NCI-H187 (cell line): ENCODE data around the gene WIPF2.
A peak's percentile ranks its signal among the peaks of the same experiment; 100 is the strongest.

Experiments
- DNase-seq, 2 experiments: peaks; one replicate each; lab custom pipeline; 2025; lab: John Stamatoyannopoulos, UW

Gene WIPF2, protein sequence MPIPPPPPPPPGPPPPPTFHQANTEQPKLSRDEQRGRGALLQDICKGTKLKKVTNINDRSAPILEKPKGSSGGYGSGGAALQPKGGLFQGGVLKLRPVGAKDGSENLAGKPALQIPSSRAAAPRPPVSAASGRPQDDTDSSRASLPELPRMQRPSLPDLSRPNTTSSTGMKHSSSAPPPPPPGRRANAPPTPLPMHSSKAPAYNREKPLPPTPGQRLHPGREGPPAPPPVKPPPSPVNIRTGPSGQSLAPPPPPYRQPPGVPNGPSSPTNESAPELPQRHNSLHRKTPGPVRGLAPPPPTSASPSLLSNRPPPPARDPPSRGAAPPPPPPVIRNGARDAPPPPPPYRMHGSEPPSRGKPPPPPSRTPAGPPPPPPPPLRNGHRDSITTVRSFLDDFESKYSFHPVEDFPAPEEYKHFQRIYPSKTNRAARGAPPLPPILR

DNA sequence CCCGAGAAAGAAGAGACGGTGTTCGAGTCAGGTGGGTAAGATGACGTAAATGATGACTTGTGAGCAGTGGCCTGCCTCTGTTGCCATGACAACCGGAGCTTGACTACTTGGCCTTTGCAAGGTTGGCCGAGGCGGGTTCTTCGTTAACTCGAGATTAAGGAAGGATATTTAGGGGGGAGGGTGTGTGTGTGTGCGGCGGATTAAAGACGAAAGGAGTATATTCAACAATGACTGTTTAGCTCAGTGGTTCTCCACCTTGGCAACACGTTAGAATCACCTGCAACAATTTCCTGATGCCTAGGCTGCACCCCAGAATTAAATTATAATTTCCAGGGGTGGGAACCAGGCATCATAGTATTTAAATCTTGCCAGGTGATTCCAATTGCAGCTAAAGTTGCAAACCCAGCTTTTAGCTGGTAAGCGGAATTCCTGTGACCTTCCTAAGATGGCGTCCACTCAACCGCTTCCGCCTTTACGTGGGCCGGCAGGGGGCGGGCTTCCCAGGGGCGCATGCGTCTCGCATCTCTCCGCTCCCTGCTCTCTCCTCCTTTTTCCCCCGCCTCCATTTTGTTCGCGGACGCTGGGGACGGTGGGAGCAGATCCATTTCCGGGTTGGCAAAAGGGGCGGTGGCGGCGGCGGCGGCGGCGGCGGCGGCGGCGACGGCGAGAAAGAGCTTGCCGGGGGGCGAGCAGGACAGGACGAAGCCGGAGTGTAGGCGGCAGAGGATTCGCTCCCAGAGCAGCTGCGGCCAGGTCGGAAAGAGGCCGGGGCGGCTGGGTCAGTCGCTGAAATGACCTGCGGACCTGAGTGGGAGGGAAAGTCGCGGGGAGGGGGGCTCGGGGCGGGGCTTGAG is at the start of gene WIPF2:
WIPF2 (plus strand) TSS at position 565 of the 854 bp plus-strand sequence. CDS start 37,156 bp downstream, outside the sequence.
- peak; percentile 88 to 91 for DNase-seq

DNA sequence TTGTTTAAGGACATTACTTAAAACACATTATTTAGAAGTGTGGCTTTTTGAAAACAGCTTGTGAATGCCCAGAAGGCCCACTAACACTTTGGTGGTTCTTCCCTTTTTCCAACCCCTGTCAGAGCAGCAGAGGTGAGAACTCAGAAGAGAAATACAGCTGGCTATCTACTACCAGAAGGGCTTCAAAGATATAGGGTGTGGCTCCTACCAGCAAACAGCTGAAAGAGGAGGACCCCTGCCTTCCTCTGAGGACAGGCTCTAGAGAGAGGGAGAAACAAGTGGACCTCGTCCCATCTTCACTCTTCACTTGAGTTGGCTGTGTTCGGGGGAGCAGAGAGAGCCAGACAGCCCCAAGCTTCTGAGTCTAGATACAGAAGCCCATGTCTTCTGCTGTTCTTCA is 48.8 kb upstream of the WIPF2 start:
- no peak for DNase-seq

GRCh38 chr17:40171750-40172149 is 47.4 kb upstream of the WIPF2 start:
- DNase-seq, result no peak

DNA sequence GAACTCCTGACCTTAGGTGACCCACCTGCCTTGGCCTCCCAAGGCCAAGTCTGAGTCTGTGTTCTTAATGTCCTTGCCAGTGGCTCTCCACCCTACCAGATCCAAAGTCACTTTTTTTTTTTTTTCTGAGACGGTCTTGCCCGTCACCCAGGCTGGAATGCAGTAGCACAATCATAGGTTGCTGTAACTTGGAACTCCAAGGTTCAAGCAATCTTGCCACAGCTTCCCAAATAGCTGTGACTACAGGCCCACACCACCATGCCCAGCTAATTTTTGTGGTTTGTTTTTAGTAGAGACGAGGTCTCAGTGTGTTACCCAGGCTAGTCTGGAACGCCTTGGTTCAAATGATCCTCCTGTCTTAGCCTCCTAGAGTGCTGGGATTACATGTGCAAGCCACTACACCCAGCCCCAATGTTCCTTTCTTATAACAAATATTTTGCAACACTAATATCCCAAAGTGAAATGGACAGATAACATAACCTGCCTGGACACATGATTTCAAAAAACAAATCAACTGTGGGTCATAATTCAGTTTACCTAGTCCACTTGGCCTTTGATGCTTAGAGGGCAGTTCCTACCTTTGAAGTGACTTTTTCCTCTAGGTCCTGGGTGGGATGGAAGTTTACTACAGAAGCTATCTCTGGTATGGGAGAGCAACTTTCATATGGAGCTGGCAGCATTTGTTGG is 45.9 kb upstream of the WIPF2 start:
- DNase-seq, result no peak

GRCh38 chr17:40173778-40174135 is 45.3 kb upstream of the WIPF2 start:
- DNase-seq, result no peak

DNA sequence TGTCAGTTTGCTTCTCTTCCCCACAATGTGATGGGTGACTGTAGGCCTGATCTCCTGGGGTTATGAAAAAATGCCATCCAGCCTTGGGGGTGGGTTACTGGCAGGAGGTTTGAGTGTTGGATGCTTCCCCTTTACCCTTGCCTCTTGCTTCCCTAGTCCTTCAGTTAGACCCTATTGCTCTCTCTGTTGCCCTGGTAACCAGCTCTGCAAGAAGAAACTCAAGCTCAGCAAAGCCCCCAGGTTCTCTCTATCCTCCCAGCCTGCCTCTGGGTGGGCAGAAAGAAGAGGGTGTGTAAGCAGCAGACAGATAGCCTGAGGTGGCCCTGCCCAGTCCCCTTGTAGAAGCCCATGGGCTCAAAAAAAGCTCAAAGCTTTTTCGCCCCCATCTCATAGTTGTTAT is 44.6 kb upstream of the WIPF2 start:
- no peak for DNase-seq

- no peak for DNase-seq
Observed at GRCh38 chr17:40175928-40176753, 43.0 kb upstream of the WIPF2 start.

DNA sequence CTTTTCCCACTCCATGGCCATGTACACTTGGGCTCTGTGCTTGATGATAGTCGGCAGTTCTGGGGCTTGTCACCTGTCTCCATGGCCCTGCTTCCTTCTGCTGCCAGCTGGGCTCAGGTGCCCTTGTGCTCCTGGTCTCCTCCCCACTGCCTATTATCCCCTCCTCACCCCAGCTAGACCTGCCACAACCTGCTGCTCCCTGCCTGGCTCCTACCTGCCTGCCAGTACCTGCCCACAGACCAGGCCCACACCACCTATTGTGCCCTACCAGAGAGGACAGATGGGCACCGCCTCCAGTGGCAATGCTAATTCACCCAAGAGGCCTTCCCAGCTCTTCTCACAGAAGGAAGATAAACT is 42.4 kb upstream of the WIPF2 start:
- DNase-seq, result no peak

DNA sequence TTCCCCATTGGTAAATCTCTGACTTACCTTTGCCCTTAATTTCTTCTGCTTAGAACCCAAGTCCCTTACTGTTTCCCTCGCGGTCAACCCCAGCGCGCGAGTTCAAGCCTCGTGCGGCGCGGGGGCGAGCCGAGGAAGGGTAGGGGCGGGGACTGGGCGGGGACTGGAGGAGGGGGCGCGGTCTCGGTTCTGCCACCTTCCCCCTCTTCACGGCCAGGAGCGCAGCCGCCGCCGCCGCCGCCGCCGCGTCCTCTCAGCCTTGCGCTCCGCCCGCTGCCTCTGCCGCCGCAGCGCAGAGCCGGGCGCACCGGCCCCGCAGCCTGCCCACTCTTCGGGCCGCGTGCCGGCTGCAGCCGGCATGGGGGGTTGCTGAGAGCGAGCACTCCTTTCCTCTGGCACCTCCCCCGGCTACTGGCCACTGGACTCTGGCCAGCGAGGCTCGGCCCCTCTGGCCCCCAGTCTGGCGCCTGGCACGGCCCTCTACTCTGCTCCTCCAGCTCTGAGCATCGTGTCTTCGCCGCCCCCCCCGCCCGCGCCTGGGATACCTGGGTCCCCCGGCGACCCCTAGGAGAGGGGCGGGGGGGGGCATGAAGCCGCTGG is 41.7 kb upstream of the WIPF2 start, which contains the start of gene RAPGEFL1:
RAPGEFL1 (plus strand) TSS at position 196 of the 600 bp plus-strand sequence; CDS start at position 588, 392 bp downstream.
- DNase-seq, result peak; percentile 57 to 59

DNA sequence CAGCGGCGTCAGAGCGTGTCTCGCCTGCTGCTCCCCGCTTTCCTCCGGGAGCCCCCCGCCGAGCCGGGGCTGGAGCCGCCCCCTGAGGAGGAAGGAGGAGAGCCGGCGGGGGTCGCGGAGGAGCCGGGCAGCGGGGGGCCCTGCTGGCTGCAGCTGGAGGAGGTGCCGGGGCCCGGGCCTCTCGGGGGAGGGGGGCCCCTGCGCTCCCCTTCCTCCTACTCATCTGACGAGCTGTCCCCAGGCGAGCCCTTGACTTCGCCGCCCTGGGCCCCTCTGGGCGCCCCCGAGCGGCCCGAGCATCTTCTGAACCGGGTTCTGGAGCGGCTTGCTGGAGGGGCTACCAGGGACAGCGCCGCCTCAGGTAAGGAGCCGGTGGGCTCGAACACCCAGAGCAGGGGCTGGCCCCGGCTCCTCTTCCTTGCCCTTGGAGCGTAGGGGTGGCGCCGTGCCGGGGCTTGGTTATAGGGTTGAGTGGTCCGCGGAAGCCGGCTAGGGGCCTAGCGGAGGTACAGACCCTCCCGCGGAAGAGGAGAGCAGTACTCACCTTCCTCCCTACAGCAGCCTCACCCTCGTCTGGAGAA is 41.0 kb upstream of the WIPF2 start:
- DNase-seq, result no peak

GRCh38 chr17:40178660-40179059 is 40.4 kb upstream of the WIPF2 start:
- DNase-seq, result no peak

DNA sequence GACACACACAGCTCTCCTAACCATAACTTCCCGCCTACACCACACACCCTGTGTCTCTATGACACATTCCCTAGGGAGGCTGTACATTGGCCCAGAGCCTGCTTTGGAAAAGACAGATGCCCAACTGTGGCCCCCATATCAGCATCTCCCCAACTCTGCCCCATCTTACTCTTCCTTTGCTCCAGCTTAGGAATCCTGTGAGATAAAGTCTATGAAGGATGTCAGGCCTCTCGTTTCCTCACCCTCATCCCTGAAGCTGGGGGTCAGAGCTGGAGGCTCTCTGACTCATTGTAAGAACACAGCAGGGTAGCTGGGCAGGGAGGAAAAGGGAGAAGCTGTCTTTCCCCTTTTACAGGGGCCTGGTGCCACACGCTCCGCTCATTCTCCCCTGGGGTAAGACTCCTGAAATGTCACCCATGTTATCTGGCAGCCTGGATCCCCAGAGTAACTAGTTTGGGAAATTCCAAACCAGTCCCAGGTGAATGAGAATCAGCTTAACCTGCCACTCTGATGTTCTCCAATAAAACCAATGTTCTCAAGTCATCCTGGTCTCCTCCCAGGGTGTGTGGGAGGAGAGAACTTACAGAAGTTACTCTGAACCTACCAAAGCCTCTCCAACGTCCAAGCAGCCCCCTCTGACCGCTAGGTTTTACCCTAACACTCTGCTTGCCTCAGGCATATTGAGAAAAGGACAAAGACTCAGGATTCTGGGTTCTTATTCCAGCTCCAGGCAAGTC is 39.0 kb upstream of the WIPF2 start:
- DNase-seq, result no peak

GRCh38 chr17:40180694-40181093 is 38.4 kb upstream of the WIPF2 start:
- no peak for DNase-seq

DNA sequence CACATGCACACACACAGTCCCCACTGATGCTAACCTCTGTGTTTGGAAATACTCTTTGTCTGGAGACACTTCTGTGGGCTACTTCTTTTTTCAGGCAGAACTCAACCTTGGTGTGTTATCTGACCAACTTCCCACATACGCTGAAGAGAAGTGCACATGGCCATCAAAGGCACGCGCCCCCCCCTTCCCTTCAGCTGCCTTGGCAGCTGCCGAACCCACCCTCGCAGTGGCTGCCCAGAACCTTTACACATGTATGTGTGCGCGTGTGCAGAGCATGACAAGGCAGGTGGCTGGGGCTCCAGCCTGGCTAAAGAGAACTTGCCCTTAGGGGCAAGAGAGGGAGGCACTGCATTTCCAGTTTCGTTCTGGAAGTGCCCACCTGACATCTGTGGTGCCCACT is 37.9 kb upstream of the WIPF2 start:
- no peak for DNase-seq

GRCh38 chr17:40182606-40183005 is 36.5 kb upstream of the WIPF2 start:
- no peak for DNase-seq

DNA sequence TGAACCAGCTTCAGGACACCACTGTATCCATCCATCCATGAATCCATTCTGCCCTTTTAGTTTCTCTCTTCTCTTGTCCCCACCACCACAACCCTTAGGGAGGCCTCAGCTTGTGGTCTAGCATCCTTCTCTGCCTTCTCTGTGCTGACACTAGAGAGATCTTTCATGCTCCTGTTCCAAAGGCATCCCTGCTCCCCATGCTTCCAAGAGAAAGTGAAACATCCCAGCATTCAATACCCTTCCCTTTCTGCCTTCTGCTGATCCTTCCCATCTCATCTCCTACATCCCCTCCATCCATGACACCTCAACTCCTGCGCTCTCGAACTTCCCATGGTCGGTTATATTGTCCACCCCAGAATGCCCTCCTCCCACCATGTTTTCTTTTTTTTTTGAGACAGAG is 31.9 kb upstream of the WIPF2 start:
- no peak for DNase-seq

DNA sequence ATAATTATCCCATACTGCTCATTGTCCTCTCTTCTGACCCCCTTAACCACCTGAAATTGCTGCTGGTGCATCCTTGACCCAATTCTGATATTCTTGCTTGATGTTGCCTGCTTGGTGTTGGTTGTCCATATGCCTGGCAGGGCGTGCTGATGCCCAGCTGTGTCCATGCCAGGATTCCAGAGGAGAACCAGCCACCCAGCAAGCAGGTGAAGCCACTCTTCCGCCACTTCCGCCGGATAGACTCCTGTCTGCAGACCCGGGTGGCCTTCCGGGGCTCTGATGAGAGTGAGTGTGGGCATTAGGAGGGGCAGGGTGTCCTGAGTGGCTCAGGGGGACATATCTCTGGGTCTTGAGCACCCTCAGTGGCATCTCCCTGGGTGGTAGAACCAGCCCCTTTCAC is 30.4 kb upstream of the WIPF2 start:
- no peak for DNase-seq

DNA sequence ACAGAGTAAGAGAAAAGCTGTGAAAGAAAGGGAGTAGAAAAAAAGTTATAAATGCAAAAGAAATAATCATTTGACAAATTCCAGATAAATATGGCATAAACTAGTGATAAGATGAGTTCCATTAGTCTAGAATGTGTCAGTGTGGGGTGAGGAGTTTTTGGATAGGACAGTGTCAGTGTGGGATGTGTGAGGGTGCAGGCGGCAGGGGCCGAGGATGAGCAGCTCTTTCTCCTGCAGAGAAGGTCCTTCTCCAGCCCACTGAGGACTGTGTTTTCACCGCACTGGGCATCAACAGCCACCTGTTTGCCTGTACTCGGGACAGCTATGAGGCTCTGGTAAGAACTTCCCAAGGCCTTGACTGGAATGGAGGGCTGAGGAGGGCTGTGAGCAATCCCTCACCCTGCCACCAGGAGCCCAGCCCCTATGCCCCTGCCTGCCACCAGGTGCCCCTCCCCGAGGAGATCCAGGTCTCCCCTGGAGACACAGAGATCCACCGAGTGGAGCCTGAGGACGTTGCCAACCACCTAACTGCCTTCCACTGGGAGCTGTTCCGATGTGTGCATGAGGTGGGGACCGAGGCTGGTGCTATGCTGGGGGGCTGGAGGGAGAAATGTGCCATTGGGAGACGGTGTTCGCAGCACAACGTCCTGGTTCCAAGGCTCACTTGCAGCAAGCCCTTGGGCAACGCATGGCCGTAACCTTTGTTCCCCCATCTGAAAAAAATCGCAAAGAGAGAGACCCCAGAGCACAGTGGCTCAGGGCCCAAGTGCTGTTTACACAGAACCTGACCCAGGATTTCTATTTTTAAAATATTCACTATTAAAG is 28.7 kb upstream of the WIPF2 start:
- no peak for DNase-seq
